Osteoblast (primary cell): ENCODE results near the gene SGF29. TPM values are rescaled to one million over a fixed set of nuclear protein-coding genes. Genes with fewer than 3 reads are reported as not detected.
A peak's percentile ranks its signal among the peaks of the same experiment; 100 is the strongest.
"Not testable (repeated sequence)": the region's sequence is repeated elsewhere in the genome, so short reads cannot be mapped to it uniquely, and the experiment has no call there.

Source experiments
- DNase-seq: peaks from one replicate; pipeline ENCODE4 v3.0.0; 2011; ENCODE audit warnings: low spot score, mixed read lengths; ENCODE audit not compliant: insufficient read length; ENCODE audit errors: missing footprints
- H2AFZ ChIP-seq: 2 replicates; pipeline ENCODE4 v1.6.0; 2011; ENCODE audit warnings: mild to moderate bottlenecking, low read length
- H3K27ac ChIP-seq: 2 replicates; pipeline ENCODE4 v1.5.1; 2011; ENCODE audit warnings: mild to moderate bottlenecking, low read depth, low read length, moderate library complexity
- H3K27me3 ChIP-seq: 2 replicates; pipeline ENCODE4 v1.6.0; 2012; ENCODE audit warnings: mild to moderate bottlenecking, control low read depth, inconsistent platforms, low read length, moderate library complexity; ENCODE audit not compliant: insufficient read depth
- H3K36me3 ChIP-seq: 2 replicates; pipeline ENCODE4 v1.5.1; 2011; ENCODE audit warnings: mild to moderate bottlenecking, low read length, control low read depth, moderate library complexity; ENCODE audit not compliant: insufficient read depth
- H3K4me1 ChIP-seq: 2 replicates; pipeline ENCODE4 v1.5.1; 2011; ENCODE audit warnings: mild to moderate bottlenecking, low read length, control low read depth, moderate library complexity; ENCODE audit not compliant: insufficient read depth
- H3K4me2 ChIP-seq: 2 replicates; pipeline ENCODE4 v1.6.0; 2011; ENCODE audit warnings: mild to moderate bottlenecking, low read length; ENCODE audit not compliant: insufficient read depth
- H3K4me3 ChIP-seq: fragments of 200-600 bp; sonication (generic); 3 replicates; pipeline ENCODE4 v1.5.1; 2012; ENCODE audit warnings: mild to moderate bottlenecking, low read length, inconsistent platforms; ENCODE audit not compliant: insufficient read depth
- H3K79me2 ChIP-seq: 2 replicates; pipeline ENCODE4 v1.6.0; 2012; ENCODE audit warnings: mild to moderate bottlenecking, low read length, control low read depth, inconsistent platforms; ENCODE audit not compliant: insufficient read depth
- H3K9me3 ChIP-seq: 2 replicates; pipeline ENCODE4 v1.5.1; 2011; ENCODE audit warnings: low read depth, low read length, control low read depth
- H4K20me1 ChIP-seq: 2 replicates; pipeline ENCODE4 v1.6.0; 2012; ENCODE audit warnings: mild to moderate bottlenecking, low read length, control low read depth; ENCODE audit not compliant: insufficient read depth
- CTCF ChIP-seq: IDR thresholded peaks from 2 replicates; pipeline ENCODE4 v1.5.1; 2011; ENCODE audit warnings: mild to moderate bottlenecking, low read depth, low read length, moderate library complexity; ENCODE audit errors: extremely low read depth
- total RNA-seq: library from RNA; depleted of rRNA; stranded (reverse); fragments of >200 nt; gene quantifications from 2 replicates; pipeline ENCODE4 v1.2.3, GENCODE V29; 2012

The SGF29 gene
- total RNA-seq, 1 donor, result 13.4 TPM

- no peaks in the 10 kb centered on the region for H3K79me2 ChIP-seq
- no peaks in the 10 kb centered on the region for H4K20me1 ChIP-seq
- DNase-seq, result peak; percentile 59
- peak overlapping the region; percentile 61 for H3K4me2 ChIP-seq
- H3K4me3 ChIP-seq, result peak overlapping the region; percentile 57
- H3K27me3 ChIP-seq, result no peaks in the 10 kb centered on the region
- H3K9me3 ChIP-seq, result no peaks in the 10 kb centered on the region
- no peak for TF ChIP-seq CTCF
- no peak overlapping the region for H3K27ac ChIP-seq
- H2AFZ ChIP-seq, result peak overlapping the region; percentile 68
- no peaks in the 10 kb centered on the region for H3K36me3 ChIP-seq
- H3K4me1 ChIP-seq, result no peaks in the 10 kb centered on the region
These were observed 69.5 kb downstream of the SGF29 start for GRCh38 chr16:28623172-28623711.

GRCh38 chr16:28630905-28631304, 77.2 kb downstream of the SGF29 start:
- H3K27ac ChIP-seq, H3K9me3 ChIP-seq, H3K4me1 ChIP-seq, H3K4me3 ChIP-seq, H3K36me3 ChIP-seq, H3K79me2 ChIP-seq, H3K27me3 ChIP-seq, DNase-seq, H3K4me2 ChIP-seq, H2AFZ ChIP-seq, H4K20me1 ChIP-seq: not testable (repeated sequence)

GRCh38 chr16:28636093-28636823, 82.5 kb downstream of the SGF29 start:
- H3K36me3 ChIP-seq, H2AFZ ChIP-seq, H3K9me3 ChIP-seq, H3K27me3 ChIP-seq, H3K4me3 ChIP-seq, H3K4me1 ChIP-seq, DNase-seq, H3K79me2 ChIP-seq, H4K20me1 ChIP-seq: not testable (repeated sequence)
- peak overlapping the region; percentile 48 for H3K4me2 ChIP-seq
- peak overlapping the region; percentile 41 for H3K27ac ChIP-seq

GRCh38 chr16:28637765-28638164, 84.0 kb downstream of the SGF29 start, which contains the start of gene NPIPB8:
TSS of gene NPIPB8 (plus strand) at chr16:28638065. CDS start at chr16:28638361, 296 bp downstream.
- H3K4me1 ChIP-seq, H3K9me3 ChIP-seq, DNase-seq, H3K27me3 ChIP-seq, H4K20me1 ChIP-seq, H3K27ac ChIP-seq, H2AFZ ChIP-seq, H3K4me3 ChIP-seq, H3K36me3 ChIP-seq, H3K79me2 ChIP-seq, H3K4me2 ChIP-seq: not testable (repeated sequence)

GRCh38 chr16:28638359-28638758, 84.6 kb downstream of the SGF29 start:
- H3K4me2 ChIP-seq, H4K20me1 ChIP-seq, H3K4me3 ChIP-seq, H3K36me3 ChIP-seq, H2AFZ ChIP-seq, H3K27ac ChIP-seq, H3K9me3 ChIP-seq, H3K79me2 ChIP-seq, H3K27me3 ChIP-seq, DNase-seq, H3K4me1 ChIP-seq: not testable (repeated sequence)

- H2AFZ ChIP-seq, H3K9me3 ChIP-seq, H3K4me1 ChIP-seq, H3K27ac ChIP-seq, H3K27me3 ChIP-seq, H3K4me3 ChIP-seq, H3K79me2 ChIP-seq, H3K36me3 ChIP-seq, H4K20me1 ChIP-seq, H3K4me2 ChIP-seq, DNase-seq: not testable (repeated sequence)
These were observed 86.2 kb downstream of the SGF29 start for GRCh38 chr16:28639959-28640358.

Other genes with a start within 250 kb of the SGF29 start
- 0.59 and 2.9 TPM in 2 replicates for gene NPIPB6, start 190.4 kb upstream of the SGF29 start, total RNA-seq
- gene EIF3CL, start 150.1 kb upstream of the SGF29 start, total RNA-seq, result 78.2 and 94.3 TPM in 2 replicates
- not detected in 2 replicates for gene NPIPB7, start 81.6 kb upstream of the SGF29 start, total RNA-seq
- gene CLN3, start 61.8 kb upstream of the SGF29 start, total RNA-seq, result 27.9 and 28.0 TPM in 2 replicates
- gene APOBR, start 59.3 kb upstream of the SGF29 start, total RNA-seq, result under 0.01 TPM in 1 of 2 replicates, not detected in the other
- gene IL27, start 47.1 kb upstream of the SGF29 start, total RNA-seq, result not detected in 2 replicates
- 27.9 and 31.5 TPM in 2 replicates for gene NUPR1, start 14.9 kb upstream of the SGF29 start, total RNA-seq
- not detected in 2 replicates for gene SULT1A2, start 43.1 kb downstream of the SGF29 start, total RNA-seq
- gene SULT1A1, start 56.1 kb downstream of the SGF29 start, total RNA-seq, result 1.8 and 2.9 TPM in 2 replicates
- not detected in 2 replicates for gene NPIPB8, start 84.1 kb downstream of the SGF29 start, total RNA-seq
- 104 and 138 TPM in 2 replicates for gene EIF3C, start 157.5 kb downstream of the SGF29 start, total RNA-seq
- gene NPIPB9, start 197.9 kb downstream of the SGF29 start, total RNA-seq, result 1.8 and 2.7 TPM in 2 replicates